Gastrocnemius medialis (tissue), 4 donors: Measurements from ENCODE around the gene PATJ. TPM values are rescaled to one million over a fixed set of nuclear protein-coding genes. Genes with fewer than 3 reads are reported as not detected.

Experiments
- ATAC-seq, 2 donors: fragments of 150-250 bp; one replicate each; pipeline ENCODE4 v1.9.1; 2016
- DNase-seq, 2 donors: peaks; one replicate each; pipeline ENCODE4 v3.0.0-alpha.2; 2019
- H3K27ac ChIP-seq, 4 donors: fragments of 200-600 bp; sonication (generic); 1 replicate in 1 of 4; 2 replicates in 3 of 4; pipeline ENCODE4 v1.5.1; 2016 to 2018; ENCODE audit warnings: mild to moderate bottlenecking in 2 of 4, moderate library complexity in 1 of 4
- H3K27me3 ChIP-seq, 3 donors: fragments of 200-600 bp; sonication (generic) in 2 of 3; 1 replicate in 1 of 3; 2 replicates in 2 of 3; pipeline versions ENCODE4 v1.5.1 to v1.6.0; 2016 to 2019; ENCODE audit warnings: mild to moderate bottlenecking in 1 of 3, moderate library complexity in 1 of 3
- H3K36me3 ChIP-seq, 2 donors: fragments of 200-600 bp; sonication (generic) in 1 of 2; one replicate each; pipeline ENCODE4 v1.5.1; 2017 to 2018
- H3K4me1 ChIP-seq, 2 donors: fragments of 200-600 bp; sonication (generic) in 1 of 2; one replicate each; pipeline ENCODE4 v1.5.1; 2016 to 2017; ENCODE audit warnings: mild to moderate bottlenecking in 2 of 2
- H3K4me3 ChIP-seq, 4 donors: fragments of 200-600 bp; sonication (generic) in 3 of 4; 1 replicate in 1 of 4; 2 replicates in 3 of 4; pipeline ENCODE4 v1.5.1; 2016 to 2019; ENCODE audit warnings: mild to moderate bottlenecking in 2 of 4
- H3K9me3 ChIP-seq, 3 donors: fragments of 200-600 bp; sonication (generic) in 2 of 3; 1 replicate in 1 of 3; 2 replicates in 2 of 3; pipeline ENCODE4 v1.5.1; 2016 to 2019
- CTCF ChIP-seq, 5 experiments: fragments of 450-650 bp in 3 of 5; fragments of 200-600 bp in 2 of 5; sonication (generic) in 2 of 5; IDR thresholded peaks in 4 of 5; conservative IDR thresholded peaks in 1 of 5; 1 replicate in 4 of 5; 2 replicates in 1 of 5; pipeline ENCODE4 v1.5.1; 2016 to 2019; ENCODE audit warnings: antibody characterized with exemption in 5 of 5, mild to moderate bottlenecking in 3 of 5, moderate library complexity in 3 of 5
- POLR2A ChIP-seq, 2 donors: fragments of 450-650 bp; IDR thresholded peaks; one replicate each; pipeline ENCODE4 v1.6.1; 2017; ENCODE audit warnings: antibody characterized with exemption in 2 of 2, mild to moderate bottlenecking in 2 of 2, moderate library complexity in 2 of 2
- in situ Hi-C, 4 donors: fragments of 200-750 bp; cut with MboI; loops; one replicate each; pipeline versions ENCODE4 v1.15.0 to v1.8.0; 2017; ENCODE audit warnings: low sequenced_read_pairs in 4 of 4
- intact Hi-C: fragments of 100-400 bp; cut with DNase I; formaldehyde crosslinking; loops from one replicate; pipeline ENCODE4 v1.15.1; 2023; ENCODE audit warnings: low total_unique reads
- total RNA-seq, 4 donors: library from RNA; depleted of rRNA; stranded (reverse); fragments of >200 nt; gene quantifications; one replicate each; pipeline versions ENCODE4 v1.1.0 to v1.2.3, GENCODE V29; 2016

The PATJ gene
- total RNA-seq, 4 donors from 2014 or later = 19.3 to 44.8 (median 26.0) TPM

- TF ChIP-seq POLR2A (IDR thresholded peaks at IDR 0.05) = no peak
- ATAC-seq = no peak
- intact Hi-C loops (no loop called here), in situ Hi-C loops (no loop called here)
- no peaks in the 10 kb centered on the region for H3K4me1 ChIP-seq
- no peaks in the 10 kb centered on the region for H3K36me3 ChIP-seq
- no peak for DNase-seq
- H3K9me3 ChIP-seq = no peaks in the 10 kb centered on the region
- H3K27ac ChIP-seq = no peak overlapping the region
- H3K27me3 ChIP-seq = no peaks in the 10 kb centered on the region
- H3K4me3 ChIP-seq = no peak overlapping the region
These were observed 239.8 kb downstream of the PATJ start for GRCh38 chr1:61981870-61982660.

GRCh38 chr1:61983236-61983635 lies 241.0 kb downstream of the PATJ start:
- intact Hi-C loops = no loop called here
- H3K4me1 ChIP-seq = no peaks in the 10 kb centered on the region
- no peak for ATAC-seq
- TF ChIP-seq CTCF (IDR thresholded peaks at IDR 0.05 in 4 of 5, conservative IDR thresholded peaks at IDR 0.05 in 1 of 5) = no peak
- no peak for TF ChIP-seq POLR2A (IDR thresholded peaks at IDR 0.05)
- in situ Hi-C loops = no loop called here
- H3K36me3 ChIP-seq = no peaks in the 10 kb centered on the region
- no peaks in the 10 kb centered on the region for H3K9me3 ChIP-seq
- H3K4me3 ChIP-seq = no peak overlapping the region
- no peak for DNase-seq
- no peaks in the 10 kb centered on the region for H3K27me3 ChIP-seq
- no peak overlapping the region for H3K27ac ChIP-seq

DNA sequence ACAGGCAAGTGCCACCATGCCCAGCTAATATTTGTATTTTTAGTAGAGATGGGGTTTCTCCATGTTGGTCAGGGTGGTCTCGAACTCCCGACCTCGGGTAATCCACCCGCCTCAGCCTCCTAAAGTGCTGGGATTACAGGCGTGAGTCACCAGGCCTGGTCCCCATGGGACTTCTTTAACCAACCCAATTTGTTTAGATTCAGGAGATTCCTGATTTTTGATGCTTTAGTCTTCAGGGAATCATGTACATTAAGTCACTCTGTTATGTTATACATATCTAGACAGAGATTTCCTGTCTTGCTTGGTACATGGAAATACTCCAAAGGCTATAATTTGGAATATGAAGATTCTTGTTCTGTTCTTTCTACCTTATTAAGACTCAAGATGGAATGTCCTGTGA lies 250.0 kb downstream of the PATJ start:
- ATAC-seq (no peak), DNase-seq (no peak)
- H3K27ac ChIP-seq = no peak overlapping the region
- in situ Hi-C loops = no loop called here
- H3K4me3 ChIP-seq = no peak overlapping the region
- no peaks in the 10 kb centered on the region for H3K27me3 ChIP-seq
- intact Hi-C loops = no loop called here
- H3K9me3 ChIP-seq = no peaks in the 10 kb centered on the region
- H3K36me3 ChIP-seq = no peaks in the 10 kb centered on the region
- TF ChIP-seq CTCF (IDR thresholded peaks at IDR 0.05 in 4 of 5, conservative IDR thresholded peaks at IDR 0.05 in 1 of 5) (no peak), POLR2A (IDR thresholded peaks at IDR 0.05) (no peak)
- H3K4me1 ChIP-seq = peaks cover 0 to 2% of the 10 kb centered on the region in 2 donors

- peaks cover 0 to 2% of the 10 kb centered on the region in 2 donors for H3K4me1 ChIP-seq
- in situ Hi-C loops = no loop called here
- H3K27ac ChIP-seq = no peak overlapping the region
- H3K4me3 ChIP-seq = no peak overlapping the region
- H3K36me3 ChIP-seq = no peaks in the 10 kb centered on the region
- H3K27me3 ChIP-seq = no peaks in the 10 kb centered on the region
- TF ChIP-seq POLR2A (IDR thresholded peaks at IDR 0.05) = no peak
- TF ChIP-seq CTCF (IDR thresholded peaks at IDR 0.05 in 4 of 5, conservative IDR thresholded peaks at IDR 0.05 in 1 of 5) = no peak
- H3K9me3 ChIP-seq = no peaks in the 10 kb centered on the region
- ATAC-seq (no peak), DNase-seq (no peak)
- intact Hi-C loops = no loop called here
These were observed 251.2 kb downstream of the PATJ start for GRCh38 chr1:61993331-61993961.

GRCh38 chr1:61995641-61996040 lies 253.4 kb downstream of the PATJ start:
- in situ Hi-C loops = no loop called here
- TF ChIP-seq POLR2A (IDR thresholded peaks at IDR 0.05) (no peak), CTCF (IDR thresholded peaks at IDR 0.05 in 4 of 5, conservative IDR thresholded peaks at IDR 0.05 in 1 of 5) (no peak)
- intact Hi-C loops = no loop called here
- Histone ChIP-seq H3K4me1 (peaks cover 0 to 2% of the 10 kb centered on the region in 2 donors), H3K27me3 (no peaks in the 10 kb centered on the region), H3K9me3 (no peaks in the 10 kb centered on the region), H3K27ac (no peak overlapping the region), H3K4me3 (no peak overlapping the region), H3K36me3 (no peaks in the 10 kb centered on the region)
- no peak for ATAC-seq
- DNase-seq = no peak
